ENCODE results near the gene SCTR.

SCTR gene

GRCh38 chr2:119516121-119516520 is 8.2 kb downstream of the SCTR start:
- ATAC-seq = no peak
- TF ChIP-seq, protein P1, sequence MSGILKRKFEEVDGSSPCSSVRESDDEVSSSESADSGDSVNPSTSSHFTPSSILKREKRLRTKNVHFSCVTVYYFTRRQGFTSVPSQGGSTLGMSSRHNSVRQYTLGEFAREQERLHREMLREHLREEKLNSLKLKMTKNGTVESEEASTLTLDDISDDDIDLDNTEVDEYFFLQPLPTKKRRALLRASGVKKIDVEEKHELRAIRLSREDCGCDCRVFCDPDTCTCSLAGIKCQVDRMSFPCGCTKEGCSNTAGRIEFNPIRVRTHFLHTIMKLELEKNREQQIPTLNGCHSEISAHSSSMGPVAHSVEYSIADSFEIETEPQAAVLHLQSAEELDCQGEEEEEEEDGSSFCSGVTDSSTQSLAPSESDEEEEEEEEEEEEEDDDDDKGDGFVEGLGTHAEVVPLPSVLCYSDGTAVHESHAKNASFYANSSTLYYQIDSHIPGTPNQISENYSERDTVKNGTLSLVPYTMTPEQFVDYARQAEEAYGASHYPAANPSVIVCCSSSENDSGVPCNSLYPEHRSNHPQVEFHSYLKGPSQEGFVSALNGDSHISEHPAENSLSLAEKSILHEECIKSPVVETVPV (CRISPR knock-in tag; IDR thresholded peaks at IDR 0.05) = no peak
- TF ChIP-seq ZNF8 (CRISPR knock-in tag; IDR thresholded peaks at IDR 0.05) = no peak
- no peak for TF ChIP-seq ESRRG (CRISPR knock-in tag; IDR thresholded peaks at IDR 0.05)
- no peak for TF ChIP-seq BACH2 (CRISPR knock-in tag; IDR thresholded peaks at IDR 0.05; ENCODE audit: borderline replicate concordance)
- TF ChIP-seq SNAI2 (CRISPR knock-in tag; IDR thresholded peaks at IDR 0.05) = no peak
- no peak for TF ChIP-seq ZFP30 (CRISPR knock-in tag; IDR thresholded peaks at IDR 0.05)
- TF ChIP-seq ZNF565 (CRISPR knock-in tag; conservative IDR thresholded peaks at IDR 0.05; ENCODE audit: low read depth) = no peak
- TF ChIP-seq RARB (CRISPR knock-in tag; IDR thresholded peaks at IDR 0.05) = no peak
- TF ChIP-seq ZFP3 (CRISPR knock-in tag; IDR thresholded peaks at IDR 0.05) = no peak
- TF ChIP-seq CSDC2 (CRISPR knock-in tag; IDR thresholded peaks at IDR 0.05) = no peak
- TF ChIP-seq, protein P2, sequence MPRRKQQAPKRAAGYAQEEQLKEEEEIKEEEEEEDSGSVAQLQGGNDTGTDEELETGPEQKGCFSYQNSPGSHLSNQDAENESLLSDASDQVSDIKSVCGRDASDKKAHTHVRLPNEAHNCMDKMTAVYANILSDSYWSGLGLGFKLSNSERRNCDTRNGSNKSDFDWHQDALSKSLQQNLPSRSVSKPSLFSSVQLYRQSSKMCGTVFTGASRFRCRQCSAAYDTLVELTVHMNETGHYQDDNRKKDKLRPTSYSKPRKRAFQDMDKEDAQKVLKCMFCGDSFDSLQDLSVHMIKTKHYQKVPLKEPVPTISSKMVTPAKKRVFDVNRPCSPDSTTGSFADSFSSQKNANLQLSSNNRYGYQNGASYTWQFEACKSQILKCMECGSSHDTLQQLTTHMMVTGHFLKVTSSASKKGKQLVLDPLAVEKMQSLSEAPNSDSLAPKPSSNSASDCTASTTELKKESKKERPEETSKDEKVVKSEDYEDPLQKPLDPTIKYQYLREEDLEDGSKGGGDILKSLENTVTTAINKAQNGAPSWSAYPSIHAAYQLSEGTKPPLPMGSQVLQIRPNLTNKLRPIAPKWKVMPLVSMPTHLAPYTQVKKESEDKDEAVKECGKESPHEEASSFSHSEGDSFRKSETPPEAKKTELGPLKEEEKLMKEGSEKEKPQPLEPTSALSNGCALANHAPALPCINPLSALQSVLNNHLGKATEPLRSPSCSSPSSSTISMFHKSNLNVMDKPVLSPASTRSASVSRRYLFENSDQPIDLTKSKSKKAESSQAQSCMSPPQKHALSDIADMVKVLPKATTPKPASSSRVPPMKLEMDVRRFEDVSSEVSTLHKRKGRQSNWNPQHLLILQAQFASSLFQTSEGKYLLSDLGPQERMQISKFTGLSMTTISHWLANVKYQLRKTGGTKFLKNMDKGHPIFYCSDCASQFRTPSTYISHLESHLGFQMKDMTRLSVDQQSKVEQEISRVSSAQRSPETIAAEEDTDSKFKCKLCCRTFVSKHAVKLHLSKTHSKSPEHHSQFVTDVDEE (CRISPR knock-in tag; IDR thresholded peaks at IDR 0.05) = no peak
- TF ChIP-seq CREB5 (CRISPR knock-in tag; IDR thresholded peaks at IDR 0.05; ENCODE audit: low read depth) = no peak
- no peak for TF ChIP-seq TOX (CRISPR knock-in tag; IDR thresholded peaks at IDR 0.05; ENCODE audit: borderline replicate concordance)
- TF ChIP-seq PPARA (CRISPR knock-in tag; IDR thresholded peaks at IDR 0.05; ENCODE audit: borderline replicate concordance) = no peak

- TF ChIP-seq CREB5 (CRISPR knock-in tag; IDR thresholded peaks at IDR 0.05; ENCODE audit: low read depth) = no peak
- ATAC-seq = no peak
These were observed 10.5 kb downstream of the SCTR start for GRCh38 chr2:119513832-119514231.

DNA sequence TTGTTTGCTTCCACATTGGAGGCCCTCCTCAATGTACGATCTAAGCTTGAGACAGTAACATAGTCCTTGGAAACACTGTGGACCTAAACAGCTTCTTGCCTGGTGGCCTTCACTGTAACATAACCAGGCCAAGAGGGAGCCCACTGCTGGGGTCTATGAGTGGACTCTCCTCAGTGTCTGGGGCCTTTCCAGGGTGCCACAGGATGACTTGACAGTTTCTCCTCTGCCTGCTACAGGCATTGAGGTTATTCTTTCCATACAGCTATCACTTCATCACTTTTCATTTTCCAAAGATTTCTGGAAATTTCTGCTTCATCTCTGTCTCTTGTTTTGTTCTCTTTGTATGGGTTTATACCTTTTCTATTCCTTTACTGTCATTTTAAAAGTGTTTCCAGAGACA is 11.3 kb downstream of the SCTR start:
- TF ChIP-seq BACH2 (CRISPR knock-in tag; IDR thresholded peaks at IDR 0.05; ENCODE audit: borderline replicate concordance) = no peak
- no peak for TF ChIP-seq PATZ1 (CRISPR knock-in tag; IDR thresholded peaks at IDR 0.05; ENCODE audit: borderline replicate concordance)
- no peak for TF ChIP-seq TCF4 (CRISPR knock-in tag; IDR thresholded peaks at IDR 0.05; ENCODE audit: borderline replicate concordance)
- no peak for ATAC-seq

- ATAC-seq = no peak
- TF ChIP-seq ARNTL (CRISPR knock-in tag; IDR thresholded peaks at IDR 0.05; ENCODE audit: borderline replicate concordance, low read depth) (no peak), CREB5 (CRISPR knock-in tag; IDR thresholded peaks at IDR 0.05; ENCODE audit: low read depth) (no peak), CSDC2 (CRISPR knock-in tag; IDR thresholded peaks at IDR 0.05) (no peak), SNAI2 (CRISPR knock-in tag; IDR thresholded peaks at IDR 0.05) (no peak), ZNF565 (CRISPR knock-in tag; conservative IDR thresholded peaks at IDR 0.05; ENCODE audit: low read depth) (no peak), RARB (CRISPR knock-in tag; IDR thresholded peaks at IDR 0.05) (no peak), ZFP30 (CRISPR knock-in tag; IDR thresholded peaks at IDR 0.05) (no peak), ISL1 (CRISPR knock-in tag; IDR thresholded peaks at IDR 0.05) (no peak), TOX (CRISPR knock-in tag; IDR thresholded peaks at IDR 0.05; ENCODE audit: borderline replicate concordance) (no peak), ESRRG (CRISPR knock-in tag; IDR thresholded peaks at IDR 0.05) (no peak)
- TF ChIP-seq, protein P2 (CRISPR knock-in tag; IDR thresholded peaks at IDR 0.05) = no peak
- TF ChIP-seq, protein P3, sequence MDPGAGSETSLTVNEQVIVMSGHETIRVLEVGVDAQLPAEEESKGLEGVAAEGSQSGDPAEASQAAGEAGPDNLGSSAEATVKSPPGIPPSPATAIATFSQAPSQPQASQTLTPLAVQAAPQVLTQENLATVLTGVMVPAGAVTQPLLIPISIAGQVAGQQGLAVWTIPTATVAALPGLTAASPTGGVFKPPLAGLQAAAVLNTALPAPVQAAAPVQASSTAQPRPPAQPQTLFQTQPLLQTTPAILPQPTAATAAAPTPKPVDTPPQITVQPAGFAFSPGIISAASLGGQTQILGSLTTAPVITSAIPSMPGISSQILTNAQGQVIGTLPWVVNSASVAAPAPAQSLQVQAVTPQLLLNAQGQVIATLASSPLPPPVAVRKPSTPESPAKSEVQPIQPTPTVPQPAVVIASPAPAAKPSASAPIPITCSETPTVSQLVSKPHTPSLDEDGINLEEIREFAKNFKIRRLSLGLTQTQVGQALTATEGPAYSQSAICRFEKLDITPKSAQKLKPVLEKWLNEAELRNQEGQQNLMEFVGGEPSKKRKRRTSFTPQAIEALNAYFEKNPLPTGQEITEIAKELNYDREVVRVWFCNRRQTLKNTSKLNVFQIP (CRISPR knock-in tag; IDR thresholded peaks at IDR 0.05; ENCODE audit: borderline replicate concordance, low read depth) = no peak
These were observed 12.3 kb downstream of the SCTR start for GRCh38 chr2:119511989-119512388.

Data from SK-N-SH treated with all-trans-retinoic acid at 6 μM for 48 hours (cell line).